HEK293 (cell line): ENCODE results near the gene CEBPA.

ENCODE experiments used
- CTCF ChIA-PET: fragments of 350-600 bp; formaldehyde crosslinking; extraction: SDS; loops from one replicate; lab custom pipeline; 2021; ENCODE audit warnings: antibody characterized with exemption; lab: Yijun Ruan, JAX
- POLR2A ChIA-PET: fragments of 300-600 bp; formaldehyde crosslinking; extraction: SDS; loops from one replicate; lab custom pipeline; 2020; ENCODE audit warnings: antibody characterized with exemption, inconsistent platforms; lab: Yijun Ruan, JAX
- H3K27ac ChIP-seq: fragments of 200-500 bp; sonication (Bioruptor generic); 2 replicates; pipeline ENCODE4 v1.5.1; 2014; ENCODE audit warnings: low read depth, low read length, control low read depth, inconsistent platforms; ENCODE audit errors: extremely low read depth
- H3K36me3 ChIP-seq, 2 experiments: fragments of 200-500 bp in 1 of 2; sonication (Bioruptor generic) in 1 of 2; 1 replicate in 1 of 2; 2 replicates in 1 of 2; pipeline ENCODE4 v1.5.1; 2014 to 2017; ENCODE audit warnings: inconsistent platforms in 2 of 2, low read length in 2 of 2; ENCODE audit not compliant: control insufficient read depth in 2 of 2, insufficient read depth in 1 of 2
- H3K4me1 ChIP-seq: fragments of 200-500 bp; sonication (Bioruptor generic); 2 replicates; pipeline ENCODE4 v1.5.1; 2014; ENCODE audit warnings: mild to moderate bottlenecking, low read length, inconsistent platforms; ENCODE audit not compliant: control insufficient read depth, insufficient read depth
- H3K4me3 ChIP-seq: 2 replicates; pipeline ENCODE4 v1.5.1; 2011; ENCODE audit warnings: low read depth, mild to moderate bottlenecking, control low read depth, low read length, moderate library complexity
- H3K9me3 ChIP-seq: fragments of 200-500 bp; sonication (Bioruptor generic); 2 replicates; pipeline ENCODE4 v1.5.1; 2014; ENCODE audit warnings: low read depth, low read length, inconsistent platforms; ENCODE audit not compliant: control insufficient read depth, insufficient read depth
- GLI2 ChIP-seq: fragments of 450-650 bp; formaldehyde crosslinking; IDR thresholded peaks from 2 replicates; pipeline ENCODE4; 2017; ENCODE audit warnings: missing biosample characterization, missing genetic modification characterization, low read depth, borderline replicate concordance
- GLIS2 ChIP-seq: fragments of 450-650 bp; formaldehyde crosslinking; IDR thresholded peaks from 2 replicates; pipeline ENCODE4 v1.5.1; 2016; ENCODE audit warnings: missing biosample characterization, missing genetic modification characterization
- HOXC10 ChIP-seq: sonication (generic); formaldehyde crosslinking; IDR thresholded peaks from 2 replicates; pipeline ENCODE4 v1.8.1; 2023; ENCODE audit warnings: mild to moderate bottlenecking, missing genetic modification reagents
- KLF9 ChIP-seq: fragments of 450-650 bp; formaldehyde crosslinking; IDR thresholded peaks from 2 replicates; pipeline ENCODE4 v1.5.1; 2016; ENCODE audit warnings: missing biosample characterization, missing genetic modification characterization, low read depth
- PRDM2 ChIP-seq: fragments of 450-650 bp; formaldehyde crosslinking; IDR thresholded peaks from 2 replicates; pipeline ENCODE4 v1.5.1; 2016; ENCODE audit warnings: missing biosample characterization, missing genetic modification characterization, borderline replicate concordance
- PRDM6 ChIP-seq: fragments of 450-650 bp; formaldehyde crosslinking; IDR thresholded peaks from 2 replicates; pipeline ENCODE4 v1.5.1; 2017; ENCODE audit warnings: missing biosample characterization, missing genetic modification characterization
- REST ChIP-seq: fragments of 450-650 bp; formaldehyde crosslinking; IDR thresholded peaks from 2 replicates; pipeline ENCODE4 v1.5.1; 2016; ENCODE audit warnings: missing biosample characterization, missing genetic modification characterization
- SCRT2 ChIP-seq: fragments of 450-650 bp; formaldehyde crosslinking; IDR thresholded peaks from 2 replicates; pipeline ENCODE4 v1.5.1; 2016; ENCODE audit warnings: missing biosample characterization, missing genetic modification characterization
- SP7 ChIP-seq: fragments of 450-650 bp; formaldehyde crosslinking; IDR thresholded peaks from 2 replicates; pipeline ENCODE4 v1.5.1; 2016; ENCODE audit warnings: missing biosample characterization, missing genetic modification characterization
- ZBTB20 ChIP-seq: fragments of 450-650 bp; formaldehyde crosslinking; IDR thresholded peaks from 2 replicates; pipeline ENCODE4 v1.5.1; 2016; ENCODE audit warnings: missing biosample characterization, missing genetic modification characterization
- ZNF114 ChIP-seq: fragments of 450-650 bp; formaldehyde crosslinking; IDR thresholded peaks from 2 replicates; pipeline ENCODE4 v1.5.0; 2017; ENCODE audit warnings: missing biosample characterization, missing genetic modification characterization
- ZNF24 ChIP-seq: fragments of 450-650 bp; formaldehyde crosslinking; IDR thresholded peaks from 2 replicates; pipeline ENCODE4 v1.5.1; 2016; ENCODE audit warnings: missing biosample characterization, missing genetic modification characterization
- ZNF335 ChIP-seq: fragments of 450-650 bp; formaldehyde crosslinking; conservative IDR thresholded peaks from 2 replicates; pipeline ENCODE4 v1.5.1; 2016; ENCODE audit warnings: missing biosample characterization, missing genetic modification characterization
- ZNF529 ChIP-seq: fragments of 450-650 bp; formaldehyde crosslinking; IDR thresholded peaks from 2 replicates; pipeline ENCODE4 v1.5.1; 2017; ENCODE audit warnings: missing genetic modification characterization, missing biosample characterization; ENCODE audit not compliant: insufficient replicate concordance
- ZNF555 ChIP-seq: fragments of 450-650 bp; formaldehyde crosslinking; conservative IDR thresholded peaks from 2 replicates; pipeline ENCODE4 v1.5.1; 2017; ENCODE audit warnings: missing biosample characterization, mild to moderate bottlenecking, missing genetic modification characterization, inconsistent platforms
- ZSCAN4 ChIP-seq: fragments of 450-650 bp; formaldehyde crosslinking; IDR thresholded peaks from 2 replicates; pipeline ENCODE4 v1.5.1; 2017; ENCODE audit warnings: missing biosample characterization, missing genetic modification characterization

CEBPA gene

GRCh38 chr19:33310606-33311325 lies 8.4 kb upstream of the CEBPA start (continued):
- TF ChIP-seq PRDM2 (no peak), GLI2 (tag by site-specific recombination) (no peak)

GRCh38 chr19:33309826-33310225 lies 7.5 kb upstream of the CEBPA start:
- no peak overlapping the region for H3K27ac ChIP-seq
- ChIA-PET CTCF (interaction anchor here (0.9 kb wide), 1 partner anchor 97 kb away, joined by 3 read pairs; no protein-coding TSS in a partner anchor), POLR2A (no interaction called here)
- peaks cover 17% of the 10 kb centered on the region for H3K4me1 ChIP-seq
- H3K9me3 ChIP-seq = no peaks in the 10 kb centered on the region; the same call in 1 of the 2 replicates
- H3K36me3 ChIP-seq = no peaks in the 10 kb centered on the region; a peak in 1 of 3 replicates
- TF ChIP-seq ZSCAN4 (tag by site-specific recombination) = no peak
- no peak for TF ChIP-seq ZBTB20 (tag by site-specific recombination)
- no peak for TF ChIP-seq GLIS2 (tag by site-specific recombination)
- TF ChIP-seq SCRT2 (tag by site-specific recombination) = no peak
- TF ChIP-seq PRDM6 (tag by site-specific recombination) = no peak
- no peak for TF ChIP-seq REST (tag by site-specific recombination)
- no peak for TF ChIP-seq ZNF529 (tag by site-specific recombination)
- no peak for TF ChIP-seq HOXC10 (CRISPR knock-in tag)
- no peak for TF ChIP-seq ZNF335 (tag by site-specific recombination)
- no peak for TF ChIP-seq ZNF114 (tag by site-specific recombination)
- no peak for TF ChIP-seq ZNF555 (tag by site-specific recombination)
- no peak for TF ChIP-seq ZNF24
- no peak for TF ChIP-seq KLF9 (tag by site-specific recombination)
- TF ChIP-seq SP7 (tag by site-specific recombination) = no peak
- TF ChIP-seq, all 188 proteins: peak for 0
- H3K4me3 ChIP-seq = no peak overlapping the region
